NCI-H460 (cell line): ENCODE measurements around the gene MBTPS1. TPM values are rescaled to one million over a fixed set of nuclear protein-coding genes. Genes with fewer than 3 reads are reported as not detected.

Experiments
- DNase-seq: peaks from one replicate; pipeline ENCODE4 v3.0.0-alpha.2; 2016; ENCODE audit warnings: low read depth; ENCODE audit errors: extremely low read depth
- total RNA-seq: library from RNA; depleted of rRNA; stranded (reverse); fragments of >200 nt; shearing (Covaris generic); gene quantifications from 2 replicates; pipeline ENCODE4 v1.2.3, GENCODE V29; 2014

Gene MBTPS1
- total RNA-seq, 1 experiment from 2014 or later = 55.0 TPM

DNA sequence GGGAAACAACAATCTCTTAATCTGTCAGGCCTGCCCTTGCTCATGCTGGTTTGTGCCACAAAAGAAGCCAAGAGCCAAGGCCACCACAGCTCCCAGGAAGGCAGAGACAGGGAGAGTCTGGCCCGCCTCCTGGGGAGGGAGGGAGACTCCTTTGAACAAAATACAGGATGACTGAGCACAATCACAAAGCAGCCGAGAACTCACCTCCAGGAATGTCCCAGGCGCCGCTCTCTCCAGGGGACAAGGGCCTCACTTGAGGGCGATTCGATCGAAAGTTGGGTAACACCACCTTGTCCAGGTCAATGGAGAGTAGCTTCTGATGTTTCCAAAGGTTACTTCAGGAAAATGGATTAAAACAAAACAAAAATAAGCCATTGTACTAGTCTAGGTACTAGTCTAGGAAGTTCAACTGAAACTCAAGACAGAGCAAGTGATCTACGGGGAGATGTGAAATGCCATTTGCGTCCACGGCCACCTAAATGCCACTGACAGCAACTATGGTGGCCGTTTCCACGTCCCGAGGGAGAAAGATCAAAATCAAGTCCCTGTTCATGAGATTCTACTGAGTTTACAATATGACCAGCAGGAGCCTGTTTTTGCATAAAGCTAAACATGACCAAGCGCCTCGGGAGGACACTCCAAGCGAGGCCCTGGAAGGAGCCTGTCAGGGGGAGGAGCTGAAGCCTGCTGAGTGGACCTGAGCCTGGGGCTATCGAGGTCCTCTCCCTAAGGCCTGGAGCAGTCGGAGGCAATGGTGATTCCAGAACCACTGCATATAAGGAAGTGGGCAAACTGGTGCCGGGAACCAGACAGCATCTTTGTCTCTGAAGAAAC, 60.7 kb downstream of the MBTPS1 start:
- no peak for DNase-seq

DNA sequence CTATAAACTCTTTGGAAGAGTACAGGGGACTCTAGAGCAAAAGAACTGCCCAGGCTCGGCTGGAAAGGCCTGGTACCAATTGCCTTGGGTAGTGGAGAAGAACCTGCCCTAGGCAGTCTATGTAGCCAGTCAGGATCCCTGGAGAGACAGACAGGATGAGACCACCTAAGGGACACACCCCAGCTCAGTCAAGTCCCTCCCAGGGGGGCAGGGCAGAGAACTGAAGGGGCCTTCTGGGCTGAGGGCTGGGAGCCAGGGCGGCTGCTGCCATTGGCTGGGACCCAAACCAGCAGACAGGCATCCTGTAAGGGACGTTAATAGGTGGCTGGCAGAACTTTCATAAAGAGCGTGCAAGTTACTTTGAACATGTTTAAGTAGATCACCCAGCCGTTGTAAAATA, 61.4 kb downstream of the MBTPS1 start:
- no peak for DNase-seq

DNA sequence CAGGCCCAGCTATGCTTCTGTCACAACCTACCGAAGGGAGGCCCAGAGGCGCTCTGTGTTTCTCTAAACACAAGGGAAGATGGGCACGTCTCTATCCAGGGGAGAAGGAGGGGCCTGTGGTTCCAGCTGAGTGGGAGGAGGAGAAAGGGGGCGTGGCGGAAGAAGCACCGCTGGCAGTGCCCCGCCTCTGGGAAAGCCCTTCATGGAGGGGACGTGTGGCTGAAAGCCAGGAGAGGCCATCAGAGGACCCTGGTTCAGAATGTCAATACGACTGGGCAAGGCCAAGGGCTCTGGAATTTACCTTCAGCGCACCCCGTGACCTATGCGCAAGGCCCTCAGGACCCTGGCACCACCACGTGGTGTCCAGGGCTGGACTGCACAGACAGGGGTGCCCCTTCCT, 61.8 kb downstream of the MBTPS1 start:
- DNase-seq = no peak

DNA sequence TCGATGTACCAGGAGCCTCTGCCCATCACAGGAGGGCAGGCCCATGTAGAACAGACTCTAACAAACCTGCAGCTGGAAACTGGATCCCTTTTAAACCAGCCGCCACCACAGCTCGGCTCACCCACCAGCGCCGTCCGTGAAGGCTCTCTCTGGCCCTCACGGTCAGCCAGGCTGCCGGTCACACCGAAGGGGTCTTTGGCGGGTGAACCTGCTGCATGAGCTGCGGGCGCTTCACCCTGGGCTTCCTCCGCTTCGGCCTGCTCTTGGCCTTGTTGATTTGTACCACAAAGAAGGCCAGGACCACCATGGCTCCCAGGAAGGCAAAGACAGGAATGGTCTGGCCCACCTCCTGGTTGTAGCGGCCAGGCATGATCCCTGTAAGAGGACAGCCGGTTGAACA, 62.5 kb downstream of the MBTPS1 start:
- no peak for DNase-seq

DNA sequence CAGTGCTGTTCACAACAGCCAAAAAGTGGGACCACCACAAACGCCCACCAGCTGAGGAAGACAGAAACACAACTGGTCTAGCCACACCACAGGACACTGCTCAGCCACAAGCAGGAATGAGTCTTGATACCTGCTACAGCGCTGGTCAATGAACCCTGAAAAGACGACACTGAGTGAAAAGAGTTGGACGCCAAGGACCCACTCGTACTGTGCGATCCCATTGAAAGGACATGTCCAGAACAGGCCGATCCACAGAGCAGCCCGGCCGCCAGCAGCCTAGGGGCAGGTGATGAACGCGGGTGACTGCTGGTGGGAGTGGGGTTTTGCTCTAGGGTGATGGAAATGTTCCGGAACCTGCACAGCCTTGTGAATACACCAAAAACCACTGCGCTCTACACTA, 63.5 kb downstream of the MBTPS1 start:
- no peak for DNase-seq

DNA sequence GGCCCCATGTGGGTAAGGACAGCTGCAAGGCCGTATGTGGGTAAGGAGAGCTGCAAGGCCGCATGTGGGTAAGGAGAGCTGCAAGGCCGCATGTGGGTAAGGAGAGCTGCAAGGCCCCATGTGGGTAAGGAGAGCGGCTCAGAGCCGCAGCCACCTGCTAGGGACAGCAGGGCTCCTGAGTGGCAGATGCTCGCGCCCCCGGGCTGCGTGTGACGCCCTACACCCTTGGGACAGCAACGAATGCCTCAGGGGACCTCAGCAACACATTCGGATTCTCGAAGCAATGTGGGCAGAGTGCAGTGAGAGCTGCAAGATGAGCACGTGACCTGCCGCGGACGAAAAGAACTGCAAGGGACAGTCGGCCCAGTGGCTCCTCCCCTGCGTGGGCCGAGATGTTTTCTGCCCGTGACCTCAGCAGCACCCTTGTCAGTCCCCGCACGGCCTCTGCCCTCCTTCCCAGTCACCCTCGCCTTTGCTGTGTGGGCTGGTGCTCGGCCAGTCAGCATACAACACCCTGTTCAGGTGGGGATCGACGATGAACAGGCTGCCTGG, 64.6 kb downstream of the MBTPS1 start:
- DNase-seq = no peak

DNA sequence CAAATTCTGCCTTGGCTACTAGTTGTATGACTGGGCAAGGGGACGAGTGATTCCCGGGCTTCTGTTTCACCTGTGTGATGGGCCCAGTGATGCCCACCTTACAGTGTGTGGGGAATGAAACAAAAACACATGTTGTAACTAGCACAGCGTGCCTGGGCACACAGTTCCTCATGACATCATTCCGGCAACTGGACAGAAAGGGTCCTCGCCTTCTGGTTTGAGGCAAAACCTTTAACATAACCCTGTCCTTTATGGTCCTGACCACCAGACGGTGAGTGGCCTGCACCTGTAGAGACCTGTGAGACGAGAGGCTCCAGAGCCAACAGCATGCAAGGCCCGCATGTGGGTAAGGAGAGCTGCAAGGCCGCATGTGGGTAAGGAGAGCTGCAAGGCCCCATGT, 66.4 kb downstream of the MBTPS1 start:
- no peak for DNase-seq

DNA sequence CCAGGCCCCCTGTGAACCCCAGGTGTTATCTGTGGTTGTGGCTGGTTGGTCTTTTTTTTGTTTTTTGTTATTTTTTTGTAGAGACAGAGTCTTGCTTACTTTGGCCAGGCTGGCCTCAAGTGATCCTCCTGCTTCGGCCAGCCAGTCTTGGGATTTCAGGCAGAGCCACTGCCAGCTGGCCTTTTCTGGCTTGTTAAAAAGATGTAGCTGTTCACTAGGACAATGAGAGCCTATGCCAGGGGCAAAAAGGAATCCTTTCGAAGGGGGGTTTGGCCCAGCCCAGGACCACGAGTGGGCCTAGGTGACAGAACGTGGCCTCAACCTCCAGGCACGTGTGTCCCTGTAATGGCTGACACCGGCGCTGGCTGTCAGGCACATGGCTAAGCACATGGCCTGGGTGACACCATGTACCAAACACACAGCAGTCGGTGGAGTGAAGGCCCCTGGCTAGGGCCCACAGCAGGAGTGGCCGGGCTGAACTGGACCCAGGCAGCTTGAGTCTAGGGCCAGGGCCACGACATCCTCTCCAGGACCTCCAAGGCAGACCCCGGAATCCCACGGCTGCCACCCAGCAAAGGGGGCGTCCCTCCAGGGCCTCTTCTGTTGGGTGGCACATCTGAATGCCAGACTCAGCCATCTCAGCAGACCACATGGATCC, 67.2 kb downstream of the MBTPS1 start:
- DNase-seq = no peak

DNA sequence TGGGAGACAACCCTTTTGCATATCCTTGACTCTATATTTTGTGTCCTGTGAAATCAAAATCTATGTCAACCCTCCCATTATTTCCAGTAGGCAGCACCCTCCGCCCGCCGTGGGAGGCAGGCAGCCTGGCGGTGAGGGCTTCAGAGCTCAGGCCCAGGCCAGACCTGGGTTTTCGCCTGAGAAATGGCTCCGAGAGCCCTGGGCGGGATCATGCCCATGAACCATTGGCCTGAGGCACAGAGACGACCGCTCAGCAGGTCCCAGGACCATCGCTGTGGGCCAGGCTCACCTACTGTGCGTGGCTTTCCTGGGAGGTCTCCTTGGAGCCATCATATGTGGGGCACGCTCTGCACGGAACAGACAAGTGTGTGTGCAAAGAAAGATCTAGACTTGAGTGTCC, 67.9 kb downstream of the MBTPS1 start:
- no peak for DNase-seq

DNA sequence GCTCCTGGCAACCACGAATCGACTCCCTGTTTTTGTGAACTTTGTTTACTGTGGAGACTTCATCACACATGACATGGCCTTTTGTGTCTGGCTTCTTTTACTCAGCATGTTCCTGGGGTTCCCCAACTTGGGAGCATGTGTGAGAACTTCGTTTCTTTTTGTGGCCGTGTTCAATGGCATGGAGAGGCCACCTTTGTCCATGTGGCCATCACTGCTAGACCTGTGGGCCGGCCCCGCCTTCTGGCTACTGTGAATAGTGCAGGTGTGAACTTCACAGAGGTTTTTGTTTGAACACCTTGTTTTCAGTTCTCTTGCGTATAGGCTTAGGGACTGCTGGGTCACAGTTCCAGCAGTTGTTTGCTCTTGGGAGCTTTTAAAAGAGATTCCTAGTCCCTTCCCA, 68.5 kb downstream of the MBTPS1 start:
- no peak for DNase-seq

DNA sequence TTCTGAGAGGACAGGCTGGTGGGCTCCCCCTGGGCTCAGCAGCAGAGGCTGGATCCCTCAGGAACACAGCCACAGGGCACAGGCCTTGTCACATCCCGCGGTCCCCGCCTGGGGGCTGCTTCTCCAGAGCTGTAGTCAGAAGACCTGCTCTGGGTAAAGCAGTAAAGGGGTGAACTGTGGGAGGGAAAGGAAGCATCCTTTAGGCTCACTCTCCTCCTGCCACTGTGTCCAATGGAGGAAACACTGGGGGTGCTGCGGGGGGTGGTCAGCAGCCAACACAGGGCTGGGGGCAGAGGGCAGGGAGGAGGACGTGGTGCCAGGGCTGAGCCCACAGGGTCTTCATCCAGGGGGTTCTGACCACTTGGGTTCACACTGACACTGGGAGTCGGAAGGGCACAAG, 69.1 kb downstream of the MBTPS1 start:
- DNase-seq = no peak

DNA sequence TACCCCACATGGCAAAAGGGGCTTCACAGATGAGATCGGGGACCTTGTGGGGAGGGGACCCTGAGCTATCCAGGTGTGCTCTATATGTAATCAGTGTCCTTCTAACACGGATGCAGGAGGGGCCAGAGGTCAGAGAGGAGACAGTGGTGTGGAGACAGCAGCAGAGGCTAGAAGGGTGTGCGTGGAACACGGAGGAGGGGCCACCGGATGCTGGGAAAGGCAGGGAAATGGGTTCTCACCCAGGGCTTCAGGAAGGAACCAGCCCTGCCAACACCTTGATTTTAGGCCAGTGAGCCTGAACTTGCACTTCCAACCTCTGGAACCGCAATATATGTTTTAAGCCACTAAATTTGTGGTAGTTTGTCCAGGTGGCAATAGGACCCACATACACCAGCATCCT, 69.5 kb downstream of the MBTPS1 start:
- DNase-seq = no peak

DNA sequence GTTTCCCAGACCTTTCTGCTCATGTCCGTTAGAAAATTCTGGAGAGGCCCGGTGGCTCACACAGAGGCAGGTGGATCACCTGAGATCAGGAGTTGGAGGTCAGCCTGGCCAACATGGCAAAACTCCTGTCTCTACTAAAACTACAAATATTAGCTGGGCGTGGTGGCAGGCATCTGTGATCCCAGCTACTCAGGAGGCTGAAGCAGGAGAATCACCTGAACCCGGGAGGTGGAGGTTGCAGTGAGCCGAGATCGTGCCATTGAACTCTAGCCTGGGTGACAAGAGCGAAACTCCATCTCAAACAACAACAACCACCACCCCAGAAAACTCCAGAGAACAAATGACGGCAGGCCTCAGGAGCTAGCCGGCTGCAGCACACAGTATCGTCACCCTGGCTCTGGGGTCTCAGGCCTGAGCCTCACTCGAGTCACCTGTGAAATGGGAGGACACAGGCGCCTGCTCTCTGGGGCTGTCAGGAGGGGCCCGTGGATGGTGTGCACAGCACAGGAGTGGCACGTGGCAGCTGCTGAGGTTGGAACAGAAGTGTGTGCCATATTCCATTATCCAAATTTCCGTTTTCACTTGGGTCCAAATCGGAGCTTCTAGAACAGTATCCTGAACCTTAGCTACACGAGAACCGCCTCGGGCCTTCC, 70.8 kb downstream of the MBTPS1 start:
- DNase-seq = no peak

DNA sequence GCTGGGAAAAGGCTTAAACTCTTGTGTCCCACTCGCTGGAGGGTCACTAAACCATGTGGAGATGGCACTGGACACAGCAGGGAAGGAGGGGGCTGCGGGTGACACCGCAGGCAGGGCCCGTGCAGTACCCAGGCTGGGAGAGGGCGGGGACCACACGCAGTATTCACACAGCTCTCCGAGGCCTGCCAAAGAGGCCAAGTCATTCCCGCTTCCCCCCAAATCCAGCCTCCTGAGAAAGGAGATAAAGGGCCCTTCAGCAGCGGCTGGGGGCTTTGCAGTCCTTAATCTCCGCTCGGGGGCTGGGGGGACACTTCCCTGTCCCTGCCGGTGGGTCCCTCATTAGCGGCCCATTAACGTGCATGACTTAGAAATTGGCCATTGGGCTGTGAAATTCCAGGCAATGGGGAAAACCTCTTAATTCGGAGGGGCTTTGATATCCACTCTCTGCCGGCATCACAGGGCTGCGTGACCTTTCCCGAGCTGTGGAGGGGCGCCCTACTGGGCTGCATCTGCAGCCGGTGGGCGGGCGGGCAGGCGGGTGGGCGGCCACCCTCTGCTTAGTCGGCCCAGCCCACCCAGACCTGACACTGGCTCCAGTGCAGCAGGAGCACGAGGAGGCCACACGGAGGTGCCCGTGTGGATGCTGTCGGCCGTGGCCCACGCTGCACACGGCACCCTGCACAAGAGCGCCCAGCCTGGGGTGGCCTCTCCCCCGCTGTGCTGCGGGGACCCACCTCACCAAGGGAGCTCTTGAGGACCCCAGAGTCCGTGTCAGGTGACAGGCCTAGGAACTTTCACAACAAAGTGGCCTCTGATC, 71.5 kb downstream of the MBTPS1 start:
- DNase-seq = no peak

DNA sequence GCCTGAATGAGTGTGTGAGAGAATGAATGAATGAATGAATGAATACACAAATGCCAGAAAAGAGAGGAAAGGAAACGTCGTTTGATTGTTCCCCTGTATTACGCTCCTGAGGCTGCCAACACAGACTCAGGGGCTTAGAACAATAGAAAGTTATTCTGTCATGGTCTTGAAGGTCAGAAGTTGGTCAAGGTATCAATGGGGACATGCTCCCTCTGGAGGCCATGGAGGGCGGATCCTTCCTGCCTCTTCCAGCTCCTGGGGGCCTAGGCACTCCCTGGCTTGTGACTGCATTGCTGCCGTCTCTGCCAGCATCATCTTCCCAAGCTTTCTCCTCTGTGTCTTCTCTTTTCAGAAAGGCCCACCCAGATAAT, 72.6 kb downstream of the MBTPS1 start:
- DNase-seq = no peak

DNA sequence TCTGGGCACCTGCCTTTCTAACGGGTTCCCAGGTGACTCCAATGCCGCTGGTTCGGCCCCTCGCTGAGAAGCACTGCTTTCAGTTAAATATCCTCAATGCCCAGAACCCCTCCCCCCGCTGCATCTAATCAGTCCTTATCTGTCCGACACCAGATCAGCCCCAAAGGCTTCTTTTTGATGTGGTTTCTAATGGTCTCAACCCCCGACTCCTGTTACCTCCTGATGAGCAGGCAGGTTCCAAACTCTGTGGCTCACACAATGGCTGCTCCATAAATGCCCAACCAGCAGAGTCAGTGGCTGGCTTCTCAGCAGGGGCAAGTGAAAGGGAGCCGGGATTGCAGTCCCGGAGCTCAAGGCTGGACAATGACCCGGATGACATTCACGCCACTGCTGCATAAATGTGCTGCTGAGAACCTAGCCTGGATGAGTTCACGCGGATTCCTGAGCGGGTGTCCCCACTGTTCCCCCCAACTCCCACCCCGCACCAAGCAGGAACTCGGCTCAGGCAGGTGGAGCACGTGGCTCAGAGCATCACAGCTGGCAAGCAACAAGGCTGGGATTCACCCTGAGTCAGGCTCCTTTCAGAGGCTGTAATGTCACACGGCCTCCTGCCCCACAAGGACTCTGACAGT, 73.1 kb downstream of the MBTPS1 start:
- DNase-seq = no peak

DNA sequence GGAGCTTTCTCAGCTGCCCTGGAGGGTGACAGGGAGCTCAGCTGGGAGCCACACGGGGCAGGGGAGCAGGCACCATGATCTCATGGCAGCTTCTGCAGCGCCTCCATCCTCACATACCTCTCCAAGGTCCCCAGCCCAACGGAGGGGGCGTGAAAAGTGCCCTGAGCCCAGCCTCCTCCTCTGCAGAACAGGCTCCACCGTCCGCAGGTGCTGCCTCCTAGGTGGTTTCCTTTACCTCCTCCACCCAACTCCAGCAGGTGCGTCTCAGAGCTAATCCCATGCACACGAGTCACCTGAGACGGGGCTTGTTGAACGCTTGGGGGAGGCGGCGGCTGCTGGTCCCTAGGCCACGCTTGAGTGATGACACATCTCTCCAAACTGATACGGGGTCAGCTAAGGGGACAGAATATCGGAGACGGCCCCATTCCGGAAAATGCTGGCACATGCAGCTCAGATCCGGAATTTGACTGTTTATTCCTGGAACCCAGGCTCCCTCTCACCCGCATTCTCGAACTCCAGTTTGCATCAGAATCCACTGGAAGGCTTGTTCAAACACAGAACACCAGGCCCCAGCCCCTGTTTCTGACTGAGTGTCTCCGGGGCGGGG, 73.8 kb downstream of the MBTPS1 start:
- DNase-seq = no peak

DNA sequence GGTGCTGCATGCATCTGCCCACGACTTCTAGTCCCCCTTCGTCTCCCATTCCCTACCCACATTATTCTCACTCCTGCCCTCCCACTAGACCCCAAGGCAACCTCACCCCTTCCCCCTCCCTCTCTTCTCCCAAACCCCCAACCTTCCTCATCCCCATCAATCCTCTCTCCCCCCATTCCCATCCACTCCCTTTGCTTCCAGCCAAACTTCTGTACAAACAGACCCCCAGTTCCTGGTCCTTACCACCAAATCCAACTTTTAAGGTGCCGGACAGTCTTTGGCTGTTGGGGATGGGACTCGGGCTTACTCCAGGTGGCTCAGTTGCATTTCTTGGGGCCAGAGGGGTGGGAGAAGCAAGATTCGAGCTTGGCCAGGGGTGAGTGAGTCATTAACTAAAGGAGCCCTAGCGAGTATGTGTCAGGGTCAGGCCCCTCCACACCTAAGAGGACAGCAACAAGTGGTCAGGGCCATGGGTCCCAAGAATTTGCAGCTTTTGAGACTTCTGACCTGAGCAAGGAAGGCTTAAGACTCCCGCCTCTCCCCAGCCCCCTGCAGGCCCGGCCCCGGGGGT, 74.3 kb downstream of the MBTPS1 start, which contains the start of gene SLC38A8:
Gene SLC38A8, minus strand, starts transcription at position 488 of the 571 bp plus-strand sequence. CDS start 638 bp downstream, outside the sequence.
- DNase-seq = no peak

DNA sequence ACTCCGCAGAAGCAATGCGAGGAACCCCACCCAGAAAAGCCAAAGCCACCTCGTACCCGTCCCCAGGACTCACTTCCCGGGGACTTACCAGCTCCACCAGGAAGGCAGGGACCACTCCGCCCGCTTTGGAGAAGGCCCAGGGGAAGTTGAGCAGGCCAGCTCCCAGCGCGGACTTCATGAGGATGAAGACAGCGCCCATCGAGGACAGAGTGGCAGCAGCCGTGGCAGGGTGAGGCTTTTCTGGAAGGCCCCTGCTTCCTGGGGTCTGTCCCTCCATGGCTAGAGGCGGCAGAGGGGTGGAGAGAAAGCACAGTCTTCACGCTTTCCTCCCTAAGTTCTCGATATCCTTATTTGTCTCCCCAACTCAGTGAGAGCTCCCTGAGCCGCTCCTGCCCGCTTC, 74.9 kb downstream of the MBTPS1 start:
- no peak for DNase-seq
